MG63 (cell line): ENCODE measurements around the gene NDUFS6. TPM values are rescaled to one million over a fixed set of nuclear protein-coding genes. Genes with fewer than 3 reads are reported as not detected.

Source experiments
- DNase-seq: peaks from one replicate; pipeline ENCODE4 v3.0.0-alpha.2; 2020
- H3K27me3 ChIP-seq: fragments of 250-450 bp; sonication (Bioruptor Pico); 2 replicates; pipeline ENCODE4 v1.5.1; 2020; ENCODE audit warnings: mild to moderate bottlenecking, moderate library complexity
- H3K36me3 ChIP-seq: fragments of 250-450 bp; sonication (Bioruptor Pico); 2 replicates; pipeline ENCODE4 v1.5.1; 2020; ENCODE audit warnings: mild to moderate bottlenecking, moderate library complexity
- H3K4me3 ChIP-seq: fragments of 250-450 bp; sonication (Bioruptor Pico); 2 replicates; pipeline ENCODE4 v1.5.1; 2020; ENCODE audit warnings: mild to moderate bottlenecking, moderate library complexity
- H3K9me3 ChIP-seq: fragments of 250-450 bp; sonication (Bioruptor Pico); 2 replicates; pipeline ENCODE4 v1.5.1; 2020; ENCODE audit warnings: mild to moderate bottlenecking, moderate library complexity
- total RNA-seq: library from RNA; depleted of rRNA; stranded (reverse); fragments of >200 nt; shearing (Covaris generic); gene quantifications from 2 replicates; pipeline ENCODE4 v1.2.3, GENCODE V29; 2014; ENCODE audit warnings: low replicate concordance

Gene NDUFS6
- total RNA-seq, 1 experiment from 2014 or later = 215 TPM

DNA sequence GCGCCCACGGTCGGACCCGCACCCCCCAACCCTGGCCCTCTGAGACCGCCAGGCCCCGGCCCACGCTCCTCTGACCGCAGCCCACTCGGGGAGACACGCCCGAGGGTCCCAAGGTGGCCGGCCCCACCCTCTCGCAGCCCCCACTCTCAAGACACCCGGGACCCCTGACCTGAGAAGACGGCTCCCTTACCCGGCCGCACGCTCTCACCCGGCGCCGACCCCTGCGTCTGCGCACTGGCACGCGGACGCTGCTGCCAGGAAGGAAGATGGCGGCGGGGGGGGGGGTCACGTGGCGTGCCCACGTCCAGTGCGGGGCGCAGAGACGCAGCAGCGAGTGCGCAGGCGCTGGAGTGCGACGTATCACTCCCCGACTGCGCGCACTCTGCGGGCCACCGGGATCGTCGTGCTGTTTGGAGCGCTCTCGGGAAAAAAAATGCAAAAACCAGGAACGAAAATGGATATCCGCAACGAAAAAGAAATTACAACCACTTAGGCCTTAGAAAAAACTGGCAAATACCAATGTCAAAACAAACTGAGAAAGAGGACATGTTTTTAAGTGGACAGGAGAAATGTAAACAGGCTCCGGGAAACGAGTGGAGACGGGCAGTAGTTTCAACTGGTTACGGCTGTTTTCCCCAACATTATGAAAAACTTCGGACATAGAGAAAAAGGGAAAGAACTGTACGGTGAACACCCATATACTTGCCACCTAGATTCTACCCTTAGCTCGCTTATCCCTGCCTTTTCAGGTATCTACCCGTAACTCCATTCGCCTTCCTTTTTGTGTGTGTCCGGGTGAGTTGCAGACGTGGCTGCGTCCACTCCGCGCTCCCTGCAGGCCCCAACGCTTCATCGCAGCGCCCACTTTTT is 1.4 kb upstream of the NDUFS6 start, which contains the start of gene MRPL36:
MRPL36 (minus strand) TSS at position 236 of the 870 bp plus-strand sequence. CDS start 902 bp downstream, outside the sequence.
- H3K4me3 ChIP-seq = peak within 1 kb of the TSS; percentile 91
- H3K36me3 ChIP-seq = peaks cover 64% of the 10 kb centered on the region
- H3K9me3 ChIP-seq = peaks cover 5% of the 10 kb centered on the region
- no peaks in the 10 kb centered on the region for H3K27me3 ChIP-seq
- DNase-seq = peak; percentile 97

DNA sequence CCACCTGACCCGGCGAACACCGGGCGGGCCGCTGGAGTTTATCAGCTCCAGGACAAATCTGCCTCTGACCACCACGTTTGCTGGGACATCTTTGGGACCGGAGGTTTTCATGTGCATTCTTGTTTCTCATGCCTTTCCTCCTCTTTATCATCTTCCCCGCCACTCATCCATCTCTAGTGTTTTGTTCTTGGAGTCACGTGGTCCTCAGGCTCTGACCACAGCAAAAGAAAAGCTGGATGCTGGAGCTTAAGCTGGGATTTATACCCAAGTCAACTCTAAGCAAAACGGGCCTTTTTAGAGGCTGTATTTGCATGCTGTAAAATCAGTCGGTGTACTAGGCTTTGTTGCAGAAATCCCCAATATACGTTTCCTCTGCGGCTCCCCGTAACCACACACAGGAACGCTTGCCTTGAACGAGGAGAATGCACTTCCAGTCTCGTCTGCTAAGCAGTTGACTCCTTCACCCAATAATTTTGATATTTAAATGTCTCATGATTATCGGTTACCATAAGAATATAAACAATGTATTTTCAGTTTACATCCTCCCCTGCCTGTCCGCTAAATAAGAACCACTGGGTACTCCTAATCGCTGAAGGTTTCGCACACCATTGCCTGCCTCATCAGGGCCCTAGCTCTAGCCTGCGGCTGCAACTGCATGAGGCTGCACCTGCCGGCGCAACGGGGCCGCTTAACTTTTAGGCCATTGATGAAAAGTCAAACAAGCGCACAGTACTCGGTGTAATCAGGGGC is 560 bp upstream of the NDUFS6 start:
- no peaks in the 10 kb centered on the region for H3K27me3 ChIP-seq
- H3K9me3 ChIP-seq = peaks cover 5% of the 10 kb centered on the region
- no peak for DNase-seq
- peaks cover 67% of the 10 kb centered on the region for H3K36me3 ChIP-seq
- peak overlapping the region; percentile 91 for H3K4me3 ChIP-seq

DNA sequence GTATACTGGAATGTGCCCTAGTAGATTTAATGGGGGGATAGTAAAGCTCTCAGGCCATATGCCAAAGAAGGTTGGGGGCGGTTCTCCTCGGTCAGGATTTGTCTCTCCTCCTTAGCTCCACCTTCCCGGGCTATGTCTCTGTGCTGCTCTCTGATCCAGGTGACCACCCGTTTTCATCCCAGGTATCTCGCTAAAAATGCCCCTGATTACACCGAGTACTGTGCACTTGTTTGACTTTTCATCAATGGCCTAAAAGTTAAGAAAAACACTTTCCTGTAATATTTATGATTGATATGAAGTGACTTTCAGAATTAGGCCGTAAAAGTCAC is 724 bp downstream of the NDUFS6 start:
- DNase-seq = no peak
- no peaks in the 10 kb centered on the region for H3K27me3 ChIP-seq
- peak overlapping the region; percentile 91 for H3K4me3 ChIP-seq
- peaks cover 5% of the 10 kb centered on the region for H3K9me3 ChIP-seq
- peaks cover 74% of the 10 kb centered on the region for H3K36me3 ChIP-seq

DNA sequence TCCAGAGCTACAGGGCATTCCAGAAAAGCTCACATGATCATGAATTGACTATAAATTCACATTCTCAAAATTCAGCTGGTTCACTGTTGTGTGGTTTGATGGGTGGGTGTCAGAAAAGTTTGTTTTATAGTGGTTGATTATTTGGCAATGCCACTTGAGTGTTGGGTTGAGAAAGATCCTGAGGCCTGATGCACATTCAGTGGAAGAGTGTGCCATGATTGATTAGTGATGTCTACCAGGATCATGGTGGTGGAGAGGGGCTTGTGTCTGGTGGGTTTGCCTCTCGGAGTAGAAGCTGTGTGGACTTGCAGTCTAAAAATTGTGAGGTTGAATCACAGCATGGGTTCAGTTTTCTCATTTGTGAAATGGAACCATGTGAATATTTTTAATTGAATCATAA is 2.0 kb downstream of the NDUFS6 start:
- Histone ChIP-seq H3K9me3 (peaks cover 5% of the 10 kb centered on the region), H3K4me3 (no peak overlapping the region), H3K36me3 (peaks cover 74% of the 10 kb centered on the region), H3K27me3 (no peaks in the 10 kb centered on the region)
- DNase-seq = no peak

DNA sequence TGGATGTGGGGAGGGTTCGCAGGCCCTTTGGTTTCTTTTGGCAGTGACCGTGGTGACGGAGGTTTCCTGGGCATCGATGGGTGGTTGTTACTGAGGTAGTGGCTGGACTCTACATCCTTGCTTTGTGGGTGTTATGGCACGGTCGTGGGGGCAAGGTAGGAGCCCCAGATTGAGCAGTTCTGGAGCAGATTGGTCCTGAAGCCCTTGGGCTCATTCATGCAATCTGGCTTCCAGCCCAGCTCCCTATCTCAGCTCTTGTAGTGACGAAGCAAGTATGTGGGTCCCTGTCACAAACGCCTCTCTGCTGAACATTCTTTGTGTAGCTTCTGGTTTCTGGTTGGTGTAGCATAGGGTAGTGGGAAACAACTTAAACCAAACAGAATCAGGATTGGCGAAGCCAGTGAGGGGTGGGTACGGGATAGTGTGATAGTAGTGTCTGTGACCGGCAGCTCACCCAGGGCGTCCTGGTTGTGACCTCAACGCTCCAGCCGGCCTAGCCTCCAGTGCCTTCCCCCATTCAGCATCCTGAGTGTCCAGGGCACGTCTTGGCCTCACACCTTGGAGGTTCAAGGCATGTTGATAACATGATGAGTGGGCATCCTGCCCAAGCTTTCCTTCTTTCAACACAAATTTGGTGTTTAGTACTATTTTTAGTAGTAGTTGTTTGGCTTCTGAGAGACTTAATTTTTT is 2.9 kb downstream of the NDUFS6 start:
- DNase-seq = no peak
- Histone ChIP-seq H3K36me3 (peaks cover 74% of the 10 kb centered on the region), H3K9me3 (peaks cover 5% of the 10 kb centered on the region), H3K27me3 (no peaks in the 10 kb centered on the region), H3K4me3 (no peak overlapping the region)

DNA sequence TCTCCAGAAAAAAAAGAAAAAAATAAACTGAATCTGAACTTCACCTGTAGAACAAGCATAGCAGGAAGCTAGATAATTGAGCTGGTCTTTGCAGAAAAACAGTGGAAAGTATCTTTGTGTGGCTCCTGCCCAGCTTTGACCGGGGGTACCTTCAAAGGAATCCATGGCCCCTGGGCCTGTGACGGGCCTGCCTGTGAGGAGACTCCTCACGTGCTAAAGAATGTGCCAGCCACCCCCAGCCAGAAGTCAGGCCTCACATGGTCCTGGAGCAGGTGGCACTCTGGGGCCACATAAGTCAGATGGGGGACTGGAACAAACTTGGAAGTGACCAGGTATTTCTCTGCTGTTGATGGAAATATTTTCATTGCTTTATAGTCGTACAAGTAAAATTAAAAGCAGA is 4.1 kb downstream of the NDUFS6 start:
- DNase-seq = no peak
- Histone ChIP-seq H3K4me3 (no peak overlapping the region), H3K36me3 (peaks cover 83% of the 10 kb centered on the region)

DNA sequence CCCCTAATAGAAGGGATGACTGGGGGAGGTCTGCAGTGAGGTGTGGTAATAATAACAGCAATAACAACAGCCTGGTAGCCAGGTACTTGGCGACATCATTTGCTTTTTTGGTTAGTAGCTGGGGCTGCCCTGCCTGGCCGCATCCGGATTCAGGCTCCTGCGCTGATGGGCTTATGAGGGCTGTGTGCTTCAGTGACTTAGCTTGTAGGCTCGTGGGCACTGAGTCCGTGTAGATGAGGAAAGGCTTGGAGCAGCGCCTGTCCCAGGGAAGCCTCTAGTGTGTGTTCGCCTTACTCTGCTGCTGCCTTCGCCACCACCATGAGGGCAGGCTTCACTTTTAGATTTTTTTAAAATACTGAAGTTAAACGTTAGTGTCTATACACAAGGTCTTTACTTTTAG is 4.5 kb downstream of the NDUFS6 start:
- H3K4me3 ChIP-seq = no peak overlapping the region
- no peaks in the 10 kb centered on the region for H3K9me3 ChIP-seq
- DNase-seq = no peak
- peaks cover 87% of the 10 kb centered on the region for H3K36me3 ChIP-seq
- no peaks in the 10 kb centered on the region for H3K27me3 ChIP-seq

More for the DNA sequence above, 4.1 kb downstream of the NDUFS6 start:
- no peaks in the 10 kb centered on the region for H3K27me3 ChIP-seq
- H3K9me3 ChIP-seq = no peaks in the 10 kb centered on the region

DNA sequence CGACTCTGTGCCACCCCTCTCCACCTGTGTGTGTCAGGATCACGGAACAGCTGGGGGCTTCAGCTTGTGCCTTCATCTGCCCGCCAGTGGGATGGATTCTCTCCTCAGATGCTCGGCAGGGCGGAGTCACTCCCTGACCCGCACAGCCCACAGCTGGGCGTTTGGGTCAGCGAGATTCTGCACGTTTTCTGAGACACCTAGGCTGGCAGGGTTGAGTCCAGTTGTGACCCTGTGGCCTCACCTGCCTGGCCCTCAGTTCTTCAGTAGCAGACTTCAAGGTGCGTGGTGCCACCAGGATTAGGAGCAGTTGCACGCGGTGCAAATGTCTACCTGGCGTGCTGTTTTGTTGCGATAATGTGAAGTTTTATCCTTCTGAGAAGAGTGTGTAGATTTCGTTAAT is 5.0 kb downstream of the NDUFS6 start:
- no peaks in the 10 kb centered on the region for H3K9me3 ChIP-seq
- H3K4me3 ChIP-seq = no peak overlapping the region
- no peak for DNase-seq
- H3K27me3 ChIP-seq = no peaks in the 10 kb centered on the region
- H3K36me3 ChIP-seq = peaks cover 91% of the 10 kb centered on the region

DNA sequence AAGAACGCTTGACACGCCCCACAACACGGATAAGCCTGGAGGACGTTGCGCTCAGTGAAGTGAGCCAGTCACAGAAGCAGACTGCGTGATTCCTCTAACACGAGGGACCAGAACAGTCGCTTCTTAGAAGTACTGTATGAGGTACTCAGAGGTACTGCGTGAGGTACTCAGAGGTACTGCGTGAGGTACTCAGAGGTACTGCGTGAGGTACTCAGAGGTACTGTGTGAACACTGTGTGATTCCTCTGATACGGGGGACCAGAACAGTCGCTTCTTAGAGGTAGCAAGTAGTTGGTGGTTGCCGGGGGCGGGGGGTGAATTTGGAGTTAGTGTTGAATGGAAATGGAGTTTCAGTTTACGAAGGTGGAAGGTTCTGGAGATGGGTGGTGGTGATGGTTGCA is 5.8 kb downstream of the NDUFS6 start:
- Histone ChIP-seq H3K9me3 (no peaks in the 10 kb centered on the region), H3K36me3 (peaks cover 95% of the 10 kb centered on the region), H3K27me3 (no peaks in the 10 kb centered on the region), H3K4me3 (no peak overlapping the region)
- DNase-seq = no peak

DNA sequence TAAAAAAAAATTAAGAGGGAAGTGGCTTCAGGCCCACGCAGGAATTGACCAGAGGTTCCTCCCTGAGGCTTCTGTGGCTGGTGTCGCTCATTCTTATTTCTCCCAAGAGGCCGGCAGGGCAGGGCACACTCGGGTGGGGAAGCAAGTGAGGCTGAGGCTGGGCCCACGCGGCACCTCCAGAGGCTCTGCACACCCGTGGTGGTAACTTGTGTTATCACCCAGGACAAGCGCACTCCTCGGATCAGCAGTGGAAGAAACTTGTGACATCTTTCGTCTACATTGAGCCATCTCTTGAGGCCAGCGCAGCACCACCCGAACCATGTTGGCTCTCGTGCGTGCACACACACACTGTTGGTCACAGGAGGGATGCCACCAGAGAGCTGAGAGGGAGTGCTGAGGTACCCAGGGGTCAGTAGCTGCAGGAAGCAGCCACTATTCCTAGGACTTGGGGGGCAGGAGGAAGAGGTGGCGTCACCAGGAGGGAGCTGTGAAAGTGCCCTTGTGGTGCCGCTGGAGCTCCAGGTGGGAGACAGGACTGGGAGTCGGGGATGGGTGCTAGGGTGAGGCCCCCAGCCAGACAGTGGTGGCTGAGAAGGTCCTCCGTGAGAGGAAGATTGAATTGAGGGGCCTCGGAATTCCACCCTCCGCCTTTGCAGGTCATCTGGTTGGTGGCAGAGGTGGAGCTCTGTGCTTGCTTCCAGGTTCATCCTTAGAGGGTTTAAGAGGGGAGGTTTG is 6.4 kb downstream of the NDUFS6 start:
- H3K9me3 ChIP-seq = no peaks in the 10 kb centered on the region
- DNase-seq = no peak
- peaks cover 98% of the 10 kb centered on the region for H3K36me3 ChIP-seq
- H3K4me3 ChIP-seq = no peak overlapping the region
- no peaks in the 10 kb centered on the region for H3K27me3 ChIP-seq

DNA sequence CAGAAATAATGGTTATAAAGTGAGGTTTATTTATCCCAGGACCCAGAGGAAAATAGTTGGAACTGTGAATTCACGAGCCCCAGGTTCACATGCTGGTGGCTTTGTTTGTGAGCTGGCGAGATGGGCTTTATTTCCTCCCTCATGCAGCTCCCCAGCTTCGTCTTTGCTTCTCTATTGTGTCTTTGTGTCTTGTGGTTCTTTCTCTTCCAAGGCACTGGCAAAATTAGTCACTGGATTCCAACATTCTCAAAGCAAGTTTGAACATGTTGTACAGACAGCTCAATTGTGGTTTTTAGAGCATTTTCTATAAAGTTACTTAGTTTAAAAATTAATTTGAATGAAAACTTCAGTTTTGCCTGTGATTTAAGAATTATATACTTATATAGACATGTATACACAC is 7.2 kb downstream of the NDUFS6 start:
- H3K36me3 ChIP-seq = peaks cover 98% of the 10 kb centered on the region
- H3K9me3 ChIP-seq = no peaks in the 10 kb centered on the region
- DNase-seq = no peak
- H3K4me3 ChIP-seq = no peak overlapping the region
- H3K27me3 ChIP-seq = no peaks in the 10 kb centered on the region

DNA sequence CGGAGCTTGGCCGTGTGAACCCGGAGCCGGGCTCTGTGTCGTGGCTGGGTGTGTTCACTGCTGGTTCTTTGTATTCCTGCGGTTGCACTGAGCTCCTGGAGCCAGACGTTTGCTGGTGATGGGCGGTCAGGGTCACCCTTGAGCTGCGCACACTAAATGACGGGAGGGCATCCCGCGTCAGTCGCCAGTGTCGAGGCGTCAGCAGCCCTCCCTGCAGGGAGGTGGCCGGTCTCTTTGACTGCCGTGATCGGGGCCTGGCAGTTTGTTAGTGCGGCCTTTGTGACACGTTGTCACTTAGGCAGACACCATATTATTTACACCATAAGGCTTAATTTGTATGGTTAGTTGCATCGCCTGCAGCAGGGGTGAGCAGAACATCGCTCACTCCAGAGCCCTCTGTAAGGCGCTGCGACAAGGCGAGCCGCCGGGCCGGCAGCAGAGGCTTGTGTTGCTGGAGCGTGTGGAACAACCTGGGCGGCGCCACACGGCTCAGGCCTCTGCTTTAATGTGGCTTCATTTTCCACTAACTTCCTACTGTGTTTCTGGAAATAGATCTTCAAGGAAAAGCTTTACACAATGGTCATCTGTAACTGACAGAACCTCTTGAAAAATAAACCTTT is 8.3 kb downstream of the NDUFS6 start:
- H3K4me3 ChIP-seq = no peak overlapping the region
- no peak for DNase-seq
- no peaks in the 10 kb centered on the region for H3K9me3 ChIP-seq
- H3K27me3 ChIP-seq = no peaks in the 10 kb centered on the region
- peaks cover 98% of the 10 kb centered on the region for H3K36me3 ChIP-seq

DNA sequence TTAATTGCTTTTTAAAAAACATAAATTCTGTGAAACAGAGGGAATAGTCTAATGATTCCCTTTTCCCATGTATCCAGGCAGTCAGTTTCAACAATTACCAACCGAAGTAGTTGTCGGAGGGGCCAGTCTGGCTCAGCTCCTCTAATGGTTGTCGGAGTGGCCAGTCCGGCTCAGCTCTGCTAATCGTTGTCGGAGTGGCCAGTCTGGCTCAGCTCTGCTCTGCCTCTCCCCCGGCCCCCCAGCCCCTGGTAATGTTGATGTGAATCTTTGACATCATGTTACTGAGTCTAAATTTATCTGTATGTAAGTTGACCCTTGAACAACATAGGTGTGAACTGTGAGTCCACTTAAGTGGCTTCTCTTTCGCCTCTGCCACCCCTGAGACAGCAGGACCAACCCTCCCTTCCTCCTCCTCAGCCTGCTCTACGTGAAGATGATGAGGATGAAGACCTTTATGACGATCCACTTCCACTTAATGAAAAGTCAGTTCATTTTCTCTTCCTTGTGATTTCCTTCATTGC is 9.4 kb downstream of the NDUFS6 start:
- Histone ChIP-seq H3K27me3 (no peaks in the 10 kb centered on the region), H3K36me3 (peaks cover 98% of the 10 kb centered on the region), H3K9me3 (no peaks in the 10 kb centered on the region), H3K4me3 (no peak overlapping the region)
- no peak for DNase-seq

DNA sequence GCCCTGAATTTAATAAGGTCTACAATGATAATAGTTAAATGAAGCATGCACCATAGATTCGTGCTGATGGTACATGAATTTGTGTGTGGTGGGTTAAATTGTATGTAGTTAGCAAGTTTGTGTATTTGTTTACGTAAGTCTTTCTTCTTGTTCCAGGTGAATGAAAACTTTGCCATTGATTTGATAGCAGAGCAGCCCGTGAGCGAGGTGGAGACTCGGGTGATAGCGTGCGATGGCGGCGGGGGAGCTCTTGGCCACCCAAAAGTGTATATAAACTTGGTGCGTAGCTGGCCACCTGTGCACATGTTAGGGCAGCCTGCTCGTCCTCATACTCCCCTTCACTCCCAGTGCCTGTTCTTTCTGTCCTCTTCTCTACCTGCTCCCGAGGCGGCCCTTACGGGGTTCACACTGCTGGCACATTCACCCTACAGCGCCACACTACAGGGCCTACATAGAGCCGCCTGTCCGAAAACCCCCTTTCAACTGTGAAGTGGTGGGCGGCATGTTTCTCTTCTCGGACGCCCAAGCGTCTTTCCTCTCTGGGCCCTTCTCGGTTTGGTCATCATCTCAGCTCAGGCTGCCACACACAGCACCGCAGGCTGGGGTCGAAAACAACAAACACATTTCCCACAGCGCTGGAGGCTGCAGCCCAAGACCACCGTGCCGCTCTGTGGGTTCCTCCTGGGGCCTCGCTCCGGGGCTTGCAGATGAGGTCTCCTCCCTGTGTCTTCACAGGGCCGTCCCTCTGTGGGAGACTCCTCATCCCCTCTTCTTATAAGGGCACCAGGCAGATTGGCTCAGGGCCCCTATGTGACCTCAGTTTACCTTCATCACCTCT is 13.2 kb downstream of the NDUFS6 start:
- no peaks in the 10 kb centered on the region for H3K27me3 ChIP-seq
- no peak for DNase-seq
- no peaks in the 10 kb centered on the region; the same call in 1 of the 2 replicates for H3K9me3 ChIP-seq
- no peak overlapping the region for H3K4me3 ChIP-seq
- H3K36me3 ChIP-seq = peaks cover 94% of the 10 kb centered on the region

DNA sequence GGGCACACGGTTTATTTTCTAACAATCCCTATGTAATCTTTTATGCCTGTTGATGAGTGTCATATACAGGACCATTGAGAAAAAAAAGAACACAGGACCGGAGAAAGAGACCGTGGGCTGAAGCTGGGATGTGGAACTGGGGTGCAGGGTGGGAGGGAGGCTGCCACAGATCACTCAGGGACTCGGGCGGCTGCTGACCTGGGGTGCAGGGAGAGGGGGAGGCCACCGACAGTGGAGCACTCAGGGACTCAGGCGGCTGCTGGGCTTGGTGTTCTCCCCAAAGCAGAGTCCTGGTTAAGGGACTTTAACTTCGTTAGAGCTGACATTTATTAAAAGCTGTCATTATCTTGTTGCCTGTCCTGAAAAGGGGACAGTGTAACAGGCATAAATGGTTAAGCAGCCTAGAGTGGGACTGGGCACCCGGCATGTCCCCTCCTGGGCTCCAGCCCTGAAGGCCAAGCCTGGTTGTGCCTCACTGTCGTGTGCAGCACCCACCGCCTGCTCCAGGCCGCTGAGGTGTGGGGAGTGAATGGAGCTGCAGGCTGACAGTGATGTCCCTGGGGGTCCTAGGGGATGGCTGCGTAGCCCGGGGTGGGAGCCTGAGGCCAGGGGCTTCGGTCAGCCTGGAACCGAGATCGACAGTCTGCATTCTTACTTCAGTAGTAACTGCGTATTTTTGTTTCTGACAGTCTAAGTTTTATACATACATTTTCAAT is 14.0 kb downstream of the NDUFS6 start:
- H3K9me3 ChIP-seq = no peaks in the 10 kb centered on the region; the same call in 1 of the 2 replicates
- peaks cover 94% of the 10 kb centered on the region for H3K36me3 ChIP-seq
- no peaks in the 10 kb centered on the region for H3K27me3 ChIP-seq
- H3K4me3 ChIP-seq = no peak overlapping the region
- no peak for DNase-seq
